NCI-H2107 treated with DMSO at 0.1 percent for 48 hours (cell line): ENCODE measurements around the gene YPEL5.
"Not testable (repeated sequence)": the region's sequence is repeated elsewhere in the genome, so short reads cannot be mapped to it uniquely, and the experiment has no call there.

ENCODE experiments used
- DNase-seq: peaks from one replicate; lab custom pipeline; 2025; ENCODE audit not compliant: unreplicated experiment; lab: John Stamatoyannopoulos, UW

The YPEL5 gene

GRCh38 chr2:30146337-30147195 lies at the start of gene YPEL5:
Gene YPEL5, plus strand, starts transcription at chr2:30147007. Its CDS starts 9,645 bp downstream, at chr2:30156652.
- peak; percentile 100 for DNase-seq

GRCh38 chr2:30098266-30099005 lies 48.4 kb upstream of the YPEL5 start:
- DNase-seq = no peak

- DNase-seq = not testable (repeated sequence)
These were observed 47.4 kb upstream of the YPEL5 start for GRCh38 chr2:30099366-30099765.

- not testable (repeated sequence) for DNase-seq
These were observed 46.1 kb upstream of the YPEL5 start for GRCh38 chr2:30100691-30101090.

- no peak for DNase-seq
These were observed 42.5 kb upstream of the YPEL5 start for GRCh38 chr2:30104307-30104706.

- DNase-seq = no peak
These were observed 41.3 kb upstream of the YPEL5 start for GRCh38 chr2:30105556-30105955.

- no peak for DNase-seq
These were observed 40.3 kb upstream of the YPEL5 start for GRCh38 chr2:30106543-30106942.

- no peak for DNase-seq
These were observed 38.6 kb upstream of the YPEL5 start for GRCh38 chr2:30108192-30108591.

GRCh38 chr2:30108851-30109250 lies 38.0 kb upstream of the YPEL5 start:
- no peak for DNase-seq

GRCh38 chr2:30109856-30110255 lies 37.0 kb upstream of the YPEL5 start:
- no peak for DNase-seq

- DNase-seq = no peak
These were observed 36.0 kb upstream of the YPEL5 start for GRCh38 chr2:30110773-30111172.

GRCh38 chr2:30111186-30111585 lies 35.6 kb upstream of the YPEL5 start:
- DNase-seq = not testable (repeated sequence)

GRCh38 chr2:30112561-30112960 lies 34.2 kb upstream of the YPEL5 start:
- DNase-seq = no peak

GRCh38 chr2:30113617-30114293 lies 33.1 kb upstream of the YPEL5 start:
- no peak for DNase-seq

- DNase-seq = peak; percentile 83
These were observed 31.4 kb upstream of the YPEL5 start for GRCh38 chr2:30115141-30115980.

GRCh38 chr2:30115981-30116285 lies 30.9 kb upstream of the YPEL5 start:
- DNase-seq = no peak

- no peak for DNase-seq
These were observed 24.4 kb upstream of the YPEL5 start for GRCh38 chr2:30122362-30122761.

- DNase-seq = no peak
These were observed 19.6 kb upstream of the YPEL5 start for GRCh38 chr2:30127016-30127893.

- DNase-seq = no peak
These were observed 12.2 kb upstream of the YPEL5 start for GRCh38 chr2:30134582-30134981.

GRCh38 chr2:30135541-30135940 lies 11.3 kb upstream of the YPEL5 start:
- no peak for DNase-seq
